Psoas muscle (tissue), 8 donors: ENCODE data around the gene SETD2. TPM values are rescaled to one million over a fixed set of nuclear protein-coding genes. Genes with fewer than 3 reads are reported as not detected.
"Not testable (repeated sequence)": the region's sequence is repeated elsewhere in the genome, so short reads cannot be mapped to it uniquely, and the experiment has no call there.

Experiments
- ATAC-seq, 4 donors: fragments of 200-7000 bp; cut with Tn5 transposase; one replicate each; pipeline ENCODE4 v1.9.1; 2020; ENCODE audit warnings: moderate library complexity in 3 of 4, mild to moderate bottlenecking in 2 of 4
- DNase-seq, 2 donors: peaks; one replicate each; pipeline ENCODE4 v3.0.0-alpha.2; 2020
- H3K27ac ChIP-seq: fragments of 200-600 bp; one replicate; pipeline ENCODE4 v1.8.0; 2022
- H3K27me3 ChIP-seq, 3 donors: fragments of 200-600 bp in 1 of 3; one replicate each; pipeline versions ENCODE4 v1.6.1 to v1.8.0; 2013 to 2022; ENCODE audit warnings: low read length in 2 of 3, mild to moderate bottlenecking in 2 of 3, moderate library complexity in 1 of 3; ENCODE audit not compliant: insufficient read depth in 3 of 3
- H3K36me3 ChIP-seq, 2 donors: fragments of 200-600 bp in 1 of 2; one replicate each; pipeline versions ENCODE4 v1.6.1 to v1.8.0; 2013 to 2022; ENCODE audit warnings: low read depth in 1 of 2, mild to moderate bottlenecking in 1 of 2, moderate library complexity in 1 of 2; ENCODE audit not compliant: insufficient read depth in 1 of 2
- H3K4me1 ChIP-seq: fragments of 200-600 bp; one replicate; pipeline ENCODE4 v1.8.0; 2022
- H3K4me3 ChIP-seq: fragments of 200-600 bp; one replicate; pipeline ENCODE4 v1.8.0; 2022; ENCODE audit warnings: mild to moderate bottlenecking
- H3K9me3 ChIP-seq: fragments of 200-600 bp; one replicate; pipeline ENCODE4 v1.8.0; 2022
- WGBS, 3 donors: extraction: QIAGEN DNeasy Blood & Tissue Kit; methylation state at CpG; one replicate each; pipeline versions ENCODE4 v1.1.6 to v1.1.7; 2013; 5-methylcytosine and 5-hydroxymethylcytosine counted together
- intact Hi-C, 2 donors: fragments of 100-400 bp; cut with DNase I; formaldehyde crosslinking; loops; one replicate each; pipeline versions ENCODE4 v1.11.0 to v1.14.2; 2022
- polyA plus RNA-seq, 3 donors: library from polyadenylated mRNA; stranded (reverse); fragments of 200-250 nt; gene quantifications; one replicate each; pipeline ENCODE4 v1.2.3, GENCODE V29; 2013
- total RNA-seq, 4 donors: library from RNA; stranded (reverse); fragmentation: NEBNext Ultra II Directional in 2 of 4; extraction: Animal tissue kit (Norgen Biotek cat#: 25700) in 2 of 4; gene quantifications; one replicate each; pipeline versions ENCODE4 v1.2.1 to v1.2.4, GENCODE V29; 2021 to 2023
- TF ChIP-seq, protein P1 (sequence below): fragments of 200-600 bp; IDR thresholded peaks from one replicate; pipeline ENCODE4 v1.8.0; 2022; ENCODE audit warnings: antibody characterized with exemption
- donor health status: healthy with polysubstance abuse.
- donor health status: DM: no; HTN: no; CAD: no; lungs with moderate emphysema.
- donor health status: Bipolar disorder and iron deficiency.
- donor health status: healthy.
- donor health status: DM: yes; HTN: yes; CAD: no.
- donor health status: DM: no; HTN: no; CAD: no.
- donor health status: DM: no; HTN: no; CAD: no.
- donor health status: DM: yes; HTN: yes; CAD: no.

Gene SETD2
- total and polyA plus RNA-seq, 7 donors, result 10.1 to 38.1 (median 33.7) TPM

DNA sequence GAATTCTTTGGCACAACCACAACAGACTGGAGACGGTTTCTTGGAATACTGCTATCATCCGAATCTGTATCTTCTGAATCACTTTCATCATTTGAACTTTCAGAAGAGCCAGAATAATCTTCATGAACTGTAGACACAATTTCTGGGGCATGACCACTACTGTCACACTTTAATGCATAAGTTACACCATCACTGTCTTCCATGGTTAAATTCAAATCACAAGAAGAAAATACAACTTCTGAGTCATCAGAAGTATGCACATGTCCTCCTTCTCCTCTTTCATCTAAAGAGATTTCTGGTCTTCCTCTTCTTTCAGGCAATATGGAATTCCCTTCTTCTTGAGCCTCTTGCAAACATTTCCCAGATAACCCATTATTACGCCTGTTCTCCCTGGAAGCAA lies 42.5 kb downstream of the SETD2 start:
- Histone ChIP-seq H3K36me3 (peaks cover 0 to 69% of the 10 kb centered on the region in 2 donors), H3K27ac (no peak overlapping the region), H3K27me3 (no peaks in the 10 kb centered on the region), H3K9me3 (no peaks in the 10 kb centered on the region), H3K4me1 (peaks cover 6% of the 10 kb centered on the region), H3K4me3 (no peak overlapping the region)
- 67 to 82% (median 72%) methylated on average over 3 of the region's 3 CpGs for WGBS, 3 donors
- TF ChIP-seq, protein P1, sequence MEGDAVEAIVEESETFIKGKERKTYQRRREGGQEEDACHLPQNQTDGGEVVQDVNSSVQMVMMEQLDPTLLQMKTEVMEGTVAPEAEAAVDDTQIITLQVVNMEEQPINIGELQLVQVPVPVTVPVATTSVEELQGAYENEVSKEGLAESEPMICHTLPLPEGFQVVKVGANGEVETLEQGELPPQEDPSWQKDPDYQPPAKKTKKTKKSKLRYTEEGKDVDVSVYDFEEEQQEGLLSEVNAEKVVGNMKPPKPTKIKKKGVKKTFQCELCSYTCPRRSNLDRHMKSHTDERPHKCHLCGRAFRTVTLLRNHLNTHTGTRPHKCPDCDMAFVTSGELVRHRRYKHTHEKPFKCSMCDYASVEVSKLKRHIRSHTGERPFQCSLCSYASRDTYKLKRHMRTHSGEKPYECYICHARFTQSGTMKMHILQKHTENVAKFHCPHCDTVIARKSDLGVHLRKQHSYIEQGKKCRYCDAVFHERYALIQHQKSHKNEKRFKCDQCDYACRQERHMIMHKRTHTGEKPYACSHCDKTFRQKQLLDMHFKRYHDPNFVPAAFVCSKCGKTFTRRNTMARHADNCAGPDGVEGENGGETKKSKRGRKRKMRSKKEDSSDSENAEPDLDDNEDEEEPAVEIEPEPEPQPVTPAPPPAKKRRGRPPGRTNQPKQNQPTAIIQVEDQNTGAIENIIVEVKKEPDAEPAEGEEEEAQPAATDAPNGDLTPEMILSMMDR, result no peak
- DNase-seq, result no peak
- intact Hi-C loops, result no loop called here
- ATAC-seq, result peak in 1 of 4 donors; percentile 48

DNA sequence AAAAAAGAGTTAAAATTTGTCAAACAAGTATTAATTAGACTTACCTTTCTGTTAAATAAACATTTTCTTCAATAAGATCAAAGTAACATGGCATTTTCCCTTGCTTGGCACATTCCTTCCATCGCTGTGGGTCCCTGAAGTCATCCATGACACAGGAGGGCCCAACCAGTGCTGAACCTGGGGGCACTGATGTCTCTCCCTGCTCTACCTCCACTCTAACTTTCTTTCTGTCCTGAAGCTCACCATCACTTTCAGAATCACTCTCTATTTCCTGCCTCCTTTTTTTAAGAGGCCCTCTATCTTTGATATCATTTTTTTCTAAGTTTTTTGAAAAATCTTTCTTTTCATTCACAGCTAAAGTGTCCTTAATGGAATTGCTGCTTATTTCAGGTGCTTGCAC lies 43.8 kb downstream of the SETD2 start:
- Histone ChIP-seq H3K27me3 (no peaks in the 10 kb centered on the region), H3K36me3 (peaks cover 0 to 69% of the 10 kb centered on the region in 2 donors), H3K9me3 (no peaks in the 10 kb centered on the region), H3K27ac (no peak overlapping the region), H3K4me3 (no peak overlapping the region), H3K4me1 (peaks cover 6% of the 10 kb centered on the region)
- whole genome bisulfite sequencing, 3 donors, result 96 to 100% (median 100%) methylated on average over 1 of the region's 1 CpG
- ATAC-seq (no peak), DNase-seq (no peak)
- intact Hi-C loops, result no loop called here
- TF ChIP-seq, protein P1, result no peak

DNA sequence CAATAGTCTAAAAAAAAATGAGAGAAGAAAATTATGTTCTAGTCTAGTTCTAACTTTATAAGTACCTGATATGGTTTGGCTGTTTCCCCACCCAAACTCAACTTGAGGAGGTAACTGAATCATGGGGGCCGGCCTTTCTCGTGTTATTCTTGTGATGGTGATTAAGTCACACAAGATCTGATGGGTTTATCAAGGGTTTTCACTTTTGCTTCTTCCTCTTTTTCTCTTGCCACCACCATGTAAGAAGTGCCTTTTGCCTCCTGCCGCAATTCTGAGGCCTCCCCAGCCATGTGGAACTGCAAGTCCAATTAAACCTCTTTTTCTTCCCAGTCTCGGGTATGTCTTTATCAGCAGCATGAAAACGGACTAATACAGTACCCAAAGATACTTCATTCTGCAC lies 44.5 kb downstream of the SETD2 start:
- H3K9me3 ChIP-seq, intact Hi-C loops, ATAC-seq, H3K4me3 ChIP-seq, H3K4me1 ChIP-seq, H3K27me3 ChIP-seq, H3K27ac ChIP-seq, DNase-seq: not testable (repeated sequence)
- peaks cover 0 to 75% of the 10 kb centered on the region in 2 donors for H3K36me3 ChIP-seq
- WGBS, 3 donors, result 82 to 90% (median 87%) methylated on average over 5 of the region's 5 CpGs

DNA sequence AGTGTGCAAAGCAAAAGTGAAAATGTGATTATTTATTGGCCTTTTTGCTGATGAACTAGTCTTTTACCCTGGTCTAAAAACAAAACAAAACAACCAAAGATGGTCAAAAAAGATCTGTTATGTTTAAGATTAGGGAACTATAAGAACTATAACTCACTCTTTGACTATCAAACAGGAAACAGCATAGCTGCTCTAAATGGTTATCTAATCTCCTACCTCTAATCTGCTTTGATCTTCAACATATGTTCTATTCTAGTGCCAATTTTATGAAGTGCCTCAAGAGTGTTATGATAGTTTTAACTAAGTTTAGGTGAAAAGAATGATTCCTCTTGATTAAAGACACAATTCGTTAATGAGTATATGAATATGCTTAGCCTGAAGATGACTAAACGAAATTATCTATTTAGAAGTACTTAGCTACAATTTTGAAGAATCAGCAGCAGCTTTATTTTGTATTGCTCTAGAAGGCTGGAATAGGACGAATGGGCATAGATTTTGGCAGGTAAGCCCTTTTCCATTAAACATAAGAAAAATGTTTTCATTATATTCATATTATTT lies 46.0 kb downstream of the SETD2 start:
- TF ChIP-seq, protein P1, result no peak
- H3K27me3 ChIP-seq, result no peaks in the 10 kb centered on the region
- no peaks in the 10 kb centered on the region for H3K9me3 ChIP-seq
- 88 to 95% (median 88%) methylated on average over 3 of the region's 3 CpGs for WGBS, 3 donors
- H3K4me3 ChIP-seq, result no peak overlapping the region
- peaks cover 6% of the 10 kb centered on the region for H3K4me1 ChIP-seq
- DNase-seq (no peak), ATAC-seq (no peak)
- intact Hi-C loops, result no loop called here
- peaks cover 0 to 75% of the 10 kb centered on the region in 2 donors for H3K36me3 ChIP-seq
- no peak overlapping the region for H3K27ac ChIP-seq

DNA sequence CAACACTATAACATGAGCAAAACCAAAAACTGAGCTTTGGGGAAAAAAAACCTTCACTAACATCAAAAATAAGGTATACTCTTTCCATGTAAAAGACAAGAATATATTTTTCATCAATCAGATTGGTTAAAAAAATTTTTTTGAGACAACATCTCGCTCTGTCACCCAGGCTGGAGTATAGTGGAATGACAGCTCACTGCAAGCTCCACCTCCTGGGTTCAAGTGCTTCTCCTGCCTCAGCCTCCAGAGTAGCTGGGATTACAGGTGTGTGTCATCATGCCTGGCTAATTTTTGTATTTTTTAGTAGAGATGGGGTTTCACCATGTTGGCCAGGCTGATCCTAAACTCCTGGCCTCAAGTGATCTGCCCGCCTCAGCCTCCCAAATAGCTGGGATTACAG lies 48.4 kb downstream of the SETD2 start:
- DNase-seq, H3K27me3 ChIP-seq, H3K4me1 ChIP-seq, ATAC-seq, H3K4me3 ChIP-seq, intact Hi-C loops, H3K9me3 ChIP-seq, H3K27ac ChIP-seq: not testable (repeated sequence)
- 96 to 98% (median 97%) methylated on average over 2 of the region's 2 CpGs for WGBS, 3 donors
- H3K36me3 ChIP-seq, result peaks cover 0 to 79% of the 10 kb centered on the region in 2 donors
